ENCODE data around the gene CA4. TPM values are rescaled to one million over a fixed set of nuclear protein-coding genes. Genes with fewer than 3 reads are reported as not detected.
A peak's percentile ranks its signal among the peaks of the same experiment; 100 is the strongest.
"Not testable (repeated sequence)": the region's sequence is repeated elsewhere in the genome, so short reads cannot be mapped to it uniquely, and the experiment has no call there.

CA4 gene
- polyA plus RNA-seq, 3 donors, result 40.7 to 50.9 (median 43.2) TPM

GRCh38 chr17:60119807-60120748 lies 29.7 kb upstream of the CA4 start:
- not testable (repeated sequence) for DNase-seq (ENCODE audit: extremely low read depth in 1 of 11, low read depth in 9 of 11, low spot score in 4 of 11)

- DNase-seq (ENCODE audit: extremely low read depth in 1 of 11, low read depth in 9 of 11, low spot score in 4 of 11), result no peak
Measured at GRCh38 chr17:60127068-60128064, 22.4 kb upstream of the CA4 start.

- DNase-seq (ENCODE audit: extremely low read depth in 1 of 11, low read depth in 9 of 11, low spot score in 4 of 11), result no peak
Measured at GRCh38 chr17:60128171-60128859, 21.5 kb upstream of the CA4 start.

GRCh38 chr17:60129164-60129563 lies 20.6 kb upstream of the CA4 start:
- DNase-seq (ENCODE audit: extremely low read depth in 1 of 11, low read depth in 9 of 11, low spot score in 4 of 11), result no peak

GRCh38 chr17:60130466-60130865 lies 19.3 kb upstream of the CA4 start:
- DNase-seq (ENCODE audit: extremely low read depth in 1 of 11, low read depth in 9 of 11, low spot score in 4 of 11), result no peak

GRCh38 chr17:60134396-60135150 lies 15.2 kb upstream of the CA4 start:
- DNase-seq (ENCODE audit: extremely low read depth in 1 of 11, low read depth in 9 of 11, low spot score in 4 of 11), result no peak

- DNase-seq (ENCODE audit: extremely low read depth in 1 of 11, low read depth in 9 of 11, low spot score in 4 of 11), result peak in 9 of 11 donors; percentile 62 to 82 (median 79)
Measured at GRCh38 chr17:60135151-60135950, 14.4 kb upstream of the CA4 start.

GRCh38 chr17:60135951-60136666 lies 13.7 kb upstream of the CA4 start:
- no peak for DNase-seq (ENCODE audit: extremely low read depth in 1 of 11, low read depth in 9 of 11, low spot score in 4 of 11)

GRCh38 chr17:60137731-60138130 lies 12.0 kb upstream of the CA4 start:
- no peak for DNase-seq (ENCODE audit: extremely low read depth in 1 of 11, low read depth in 9 of 11, low spot score in 4 of 11)

GRCh38 chr17:60138769-60139437 lies 10.9 kb upstream of the CA4 start:
- no peak for DNase-seq (ENCODE audit: extremely low read depth in 1 of 11, low read depth in 9 of 11, low spot score in 4 of 11)

GRCh38 chr17:60139438-60140285 lies 10.1 kb upstream of the CA4 start:
- DNase-seq (ENCODE audit: extremely low read depth in 1 of 11, low read depth in 9 of 11, low spot score in 4 of 11), result peak in 6 of 11 donors; percentile 53 to 73 (median 67)

- no peak for DNase-seq (ENCODE audit: extremely low read depth in 1 of 11, low read depth in 9 of 11, low spot score in 4 of 11)
Measured at GRCh38 chr17:60141111-60142018, 8.4 kb upstream of the CA4 start.

- peak in 8 of 11 donors; percentile 41 to 76 (median 63) for DNase-seq (ENCODE audit: extremely low read depth in 1 of 11, low read depth in 9 of 11, low spot score in 4 of 11)
Measured at GRCh38 chr17:60142872-60143499, 6.8 kb upstream of the CA4 start.
